HG03558 (cell line): ENCODE results near the gene TUBB6.

Experiments
- ATAC-seq: cut with Tn5 transposase; IDR thresholded peaks from one replicate; pipeline ENCODE4 v1.9.1; 2021; ENCODE audit warnings: moderate number of reproducible peaks; ENCODE audit not compliant: unreplicated experiment; ENCODE audit errors: extremely low read depth

TUBB6 gene

DNA sequence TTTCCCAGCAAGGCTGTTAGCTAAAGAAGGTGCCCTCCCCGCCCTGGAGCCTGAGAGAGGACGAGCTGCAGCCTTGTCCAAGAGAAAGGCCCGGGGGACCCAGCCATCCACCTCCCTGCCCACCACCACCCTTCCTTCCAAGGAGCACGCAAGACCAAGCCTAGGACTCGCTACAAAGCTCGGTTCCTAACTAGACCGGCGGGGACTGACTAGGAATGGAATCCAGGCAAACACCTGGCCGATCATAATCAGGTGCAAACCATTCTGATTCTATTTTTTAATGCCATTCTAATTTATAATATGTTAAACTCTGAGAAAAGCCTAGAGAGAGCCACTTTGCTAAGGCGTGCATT lies 19.7 kb upstream of the TUBB6 start:
- ATAC-seq, result no peak

DNA sequence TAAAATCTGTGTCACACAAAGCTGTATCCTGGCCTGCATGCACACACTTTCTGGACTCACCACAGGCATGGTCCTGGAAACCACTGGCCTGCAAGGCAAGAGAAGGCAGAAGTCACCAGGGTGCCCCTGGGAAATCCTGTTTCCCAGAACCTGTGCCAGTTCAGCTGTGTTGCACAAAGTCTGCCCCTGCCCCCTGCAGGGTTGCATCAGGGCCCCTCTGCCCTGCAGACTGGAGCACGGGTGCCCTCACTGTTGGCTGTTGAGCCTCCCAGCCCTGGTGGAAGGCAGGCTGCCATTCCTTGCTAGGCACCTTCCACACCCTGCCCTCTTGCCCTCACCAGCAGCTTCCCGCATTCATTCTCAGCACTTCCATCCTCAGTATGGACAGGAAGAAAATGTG lies 18.0 kb upstream of the TUBB6 start:
- ATAC-seq, result no peak

DNA sequence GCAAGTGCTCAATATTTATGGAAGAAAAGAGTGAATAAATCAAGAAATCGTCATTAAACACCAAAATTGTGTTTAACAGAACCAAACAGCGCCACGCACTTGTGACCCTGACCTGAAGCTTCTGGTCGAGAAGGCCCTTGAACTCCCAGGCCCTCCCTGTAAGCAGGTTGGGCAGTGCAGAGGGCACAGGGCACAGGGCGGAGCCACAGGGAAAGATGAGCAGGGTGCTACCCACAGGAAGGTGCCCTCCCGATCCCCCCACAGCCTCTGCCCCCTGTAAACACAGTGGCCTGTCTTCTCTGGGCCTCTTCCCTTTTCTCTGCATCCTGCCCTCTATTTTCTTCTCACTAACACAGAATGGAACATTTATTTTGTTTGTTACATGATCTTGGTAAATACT lies 16.9 kb upstream of the TUBB6 start:
- ATAC-seq, result no peak

DNA sequence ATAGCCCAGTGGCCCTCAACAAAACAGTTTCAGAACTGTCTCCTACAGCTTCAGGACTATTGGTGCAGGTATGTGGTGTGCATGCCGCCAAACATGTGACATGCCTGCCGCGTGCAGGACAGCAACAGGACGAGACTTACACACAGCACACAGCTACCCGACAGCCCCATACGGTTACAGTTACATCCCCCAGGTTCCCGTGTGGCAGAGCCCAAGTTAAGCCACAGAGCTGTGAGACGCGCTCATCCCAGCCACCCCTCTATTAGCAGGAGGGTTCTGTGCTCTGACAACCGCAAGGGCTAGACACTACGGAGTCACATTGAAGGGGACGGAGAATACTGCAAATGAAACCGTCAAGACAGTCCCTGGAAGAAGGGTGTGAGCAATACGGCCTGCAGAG lies 16.4 kb upstream of the TUBB6 start:
- ATAC-seq, result no peak

DNA sequence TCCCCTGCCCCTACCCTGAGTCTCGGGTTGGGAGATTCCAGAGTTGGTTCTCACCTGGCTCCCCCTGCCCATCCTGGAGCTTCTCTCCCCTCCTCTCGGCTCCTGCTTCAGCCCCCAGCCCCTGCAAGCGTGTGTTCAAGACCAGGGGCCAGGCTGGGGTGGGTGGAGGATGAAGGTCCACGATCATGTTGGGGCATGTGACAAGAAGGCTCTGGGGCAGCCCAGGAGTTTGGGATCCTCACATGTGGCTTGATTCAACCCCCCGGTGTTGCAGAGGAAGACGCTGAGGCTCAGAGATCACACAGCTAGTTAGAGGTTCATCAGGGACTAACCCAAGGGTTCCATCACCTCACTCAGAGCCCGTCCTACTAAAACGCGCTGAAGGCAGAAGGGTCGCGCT lies 14.2 kb upstream of the TUBB6 start:
- no peak for ATAC-seq

- ATAC-seq, result no peak
Observed at GRCh38 chr18:12295389-12296086, 12.5 kb upstream of the TUBB6 start.

DNA sequence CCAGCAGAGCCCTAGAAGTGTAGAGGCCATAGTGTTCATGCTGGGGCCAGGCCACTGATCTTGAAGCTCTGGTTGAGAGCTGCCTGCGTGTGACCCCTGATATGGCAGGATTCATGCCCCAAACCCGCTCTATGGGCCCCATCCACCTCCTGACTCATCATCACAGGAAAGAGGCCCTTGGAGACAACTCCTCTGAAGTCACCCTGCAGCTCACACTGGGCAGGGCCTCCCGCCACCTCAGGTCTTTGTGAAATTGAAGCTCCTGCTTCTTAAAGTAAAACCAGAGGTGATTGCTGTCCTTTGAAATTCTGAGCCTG lies 12.0 kb upstream of the TUBB6 start:
- no peak for ATAC-seq

DNA sequence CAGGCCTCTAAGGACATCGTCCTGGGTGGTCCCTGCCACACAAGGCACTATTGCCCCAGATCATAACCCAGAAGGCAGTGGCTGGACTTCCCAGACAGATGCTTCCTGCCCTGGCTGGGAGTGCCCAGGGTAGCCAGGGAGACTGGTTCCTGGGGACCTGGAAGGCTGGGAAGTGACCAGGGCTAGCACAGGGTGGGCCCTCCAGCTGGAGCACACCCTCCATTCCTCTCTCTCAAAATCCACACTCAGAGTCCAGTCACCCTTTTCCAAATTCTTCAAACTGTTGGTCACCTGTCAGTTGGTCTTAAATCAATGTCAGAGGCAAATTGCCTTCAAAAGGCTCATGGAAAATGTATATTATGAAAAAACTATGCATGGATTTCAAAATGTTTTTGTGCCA lies 11.6 kb upstream of the TUBB6 start:
- no peak for ATAC-seq

- no peak for ATAC-seq
Observed at GRCh38 chr18:12299862-12300261, 8.2 kb upstream of the TUBB6 start.

DNA sequence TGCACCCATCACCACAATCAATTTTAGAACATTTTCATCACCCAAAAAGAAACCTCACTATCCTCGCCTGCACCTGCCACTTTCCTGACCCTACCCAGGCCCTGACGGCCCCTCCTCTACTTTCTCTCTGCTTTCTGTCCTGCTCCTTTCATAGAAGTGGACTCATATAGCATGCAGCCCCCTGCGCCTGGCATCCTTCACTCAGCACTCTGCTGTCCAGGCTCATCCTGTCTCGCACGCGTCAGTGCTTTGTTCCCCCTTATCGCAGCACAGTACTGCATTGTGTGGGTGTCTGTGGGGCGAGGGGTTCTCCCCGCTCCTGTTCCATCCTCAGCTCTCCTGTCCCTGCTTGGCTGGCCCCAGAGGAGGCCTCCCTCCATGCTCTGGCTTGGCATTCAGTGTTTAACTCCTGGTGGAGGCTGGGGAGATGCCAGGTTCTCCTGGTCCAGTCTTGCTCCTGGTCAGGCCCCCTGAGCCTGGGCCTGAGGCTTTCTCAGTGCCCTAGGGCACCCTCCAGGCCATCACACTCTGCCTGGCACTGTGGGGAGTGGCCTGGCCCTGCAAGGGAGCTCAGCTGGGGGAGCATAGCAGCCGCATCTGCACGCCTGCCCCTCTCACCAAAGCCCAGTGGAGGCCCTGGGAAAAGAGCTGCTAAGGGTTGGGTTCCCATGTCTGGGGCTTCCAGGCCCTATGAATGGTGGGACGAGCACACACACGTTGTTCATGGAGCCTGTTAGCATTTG lies 6.6 kb upstream of the TUBB6 start:
- ATAC-seq, result no peak

DNA sequence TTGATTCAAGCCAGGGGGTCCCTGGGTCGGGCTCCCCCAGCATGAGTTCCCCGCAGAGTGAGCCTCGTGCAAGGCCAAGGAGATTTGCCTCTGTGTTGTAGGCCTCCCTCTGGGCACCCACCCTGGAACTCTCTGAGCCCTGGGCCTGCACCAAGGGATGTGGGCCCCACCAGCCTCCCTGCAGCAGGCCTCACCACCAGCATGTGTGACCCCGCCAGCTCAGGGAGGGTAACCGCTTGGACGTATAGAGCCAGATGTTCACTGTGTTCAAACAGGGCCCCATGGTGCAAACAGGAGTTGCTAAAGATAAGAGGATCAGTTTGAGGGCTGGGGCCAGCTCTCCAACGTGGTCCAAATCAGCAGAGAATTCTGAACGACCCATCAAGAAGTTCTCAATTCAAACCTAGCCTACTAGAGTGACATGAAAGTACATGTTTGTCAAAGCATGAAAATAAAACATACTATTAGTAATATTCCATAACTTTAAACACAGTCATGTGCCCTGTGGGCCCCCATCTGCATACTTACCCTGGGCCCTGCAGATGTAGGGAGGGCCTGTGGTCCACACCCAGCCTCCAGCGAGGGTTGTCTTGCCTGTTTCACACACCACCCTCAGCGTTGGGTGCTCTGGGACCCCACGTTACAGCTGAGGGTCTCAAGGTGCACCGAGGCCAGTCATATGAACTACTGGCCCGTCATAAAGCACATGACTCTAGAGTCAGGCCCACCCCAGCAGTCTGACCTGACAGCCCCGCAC lies 5.5 kb upstream of the TUBB6 start:
- no peak for ATAC-seq

DNA sequence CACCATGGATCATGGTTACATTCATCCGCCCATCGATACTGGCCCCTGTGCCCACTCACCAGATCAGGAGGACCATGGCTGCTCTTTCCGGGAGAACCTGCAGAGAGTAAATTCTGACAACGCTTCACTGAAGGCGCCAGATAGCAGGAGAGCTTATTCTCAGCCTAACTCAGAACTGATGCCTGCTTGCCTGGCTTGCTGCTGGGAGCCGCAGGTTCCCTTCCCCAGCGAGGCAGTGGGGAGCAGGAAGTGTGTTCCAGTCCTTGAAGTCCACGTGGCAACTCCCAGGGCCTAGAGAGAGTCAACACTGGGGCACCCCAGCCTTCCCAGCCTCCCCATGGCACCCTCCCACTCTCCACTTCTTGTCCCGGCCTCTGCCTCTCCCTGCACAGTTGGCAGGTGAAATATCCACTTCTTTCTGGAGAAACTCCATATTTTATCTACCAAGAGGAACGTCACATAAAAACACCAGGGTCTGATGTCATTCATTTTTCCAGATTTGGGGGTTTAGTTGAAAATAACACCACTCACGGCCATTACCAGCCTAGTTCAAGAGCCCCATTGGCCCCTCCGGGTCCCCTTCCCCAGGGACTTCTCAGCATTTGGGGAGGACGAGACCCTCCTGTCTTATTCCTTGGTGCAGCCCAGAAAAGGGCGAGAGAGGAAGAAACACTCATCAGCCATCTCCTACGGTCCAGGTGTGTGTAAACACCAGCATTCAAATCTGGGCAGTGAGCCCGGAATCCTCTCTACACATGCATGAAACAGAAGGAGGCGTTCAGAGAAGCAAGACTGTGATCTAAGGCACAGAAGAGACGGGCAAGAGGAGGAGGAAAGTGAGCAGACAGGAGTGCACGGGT lies 3.5 kb upstream of the TUBB6 start:
- no peak for ATAC-seq

GRCh38 chr18:12305211-12305610 lies 2.8 kb upstream of the TUBB6 start:
- no peak for ATAC-seq

DNA sequence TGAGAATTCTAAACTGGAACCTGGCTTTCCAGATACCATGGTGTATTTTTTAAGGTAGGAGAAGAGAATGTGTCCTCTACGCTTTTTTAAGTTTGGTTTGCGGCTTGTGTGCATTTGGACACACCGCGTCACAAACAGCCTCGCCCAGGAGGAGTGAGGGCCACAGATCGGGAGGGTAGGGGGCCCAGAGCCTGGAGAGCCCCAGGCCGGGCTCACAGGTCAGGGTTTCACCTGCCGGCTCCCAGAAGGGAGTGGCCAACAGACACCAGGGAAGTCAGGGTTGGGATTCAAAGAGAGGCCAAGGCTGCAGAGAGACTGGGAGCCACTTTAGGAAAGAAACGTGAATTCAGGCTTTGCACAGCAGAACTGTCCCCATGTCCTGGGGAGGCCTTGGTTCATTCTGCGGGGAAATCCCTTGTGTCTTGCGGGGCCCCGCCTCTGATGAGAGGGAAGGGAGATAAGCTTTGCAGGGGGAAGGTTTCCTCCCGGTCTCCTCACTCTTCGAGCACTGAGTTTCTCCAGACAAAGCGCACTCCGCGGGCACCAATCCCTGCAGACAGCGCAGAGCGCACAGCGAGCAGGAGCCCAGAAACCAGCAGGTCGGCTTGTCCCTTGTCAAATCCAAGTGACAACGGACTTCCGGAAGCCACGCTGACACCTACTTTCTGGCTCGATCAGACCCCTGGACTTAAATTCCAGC lies 2.0 kb upstream of the TUBB6 start:
- no peak for ATAC-seq

DNA sequence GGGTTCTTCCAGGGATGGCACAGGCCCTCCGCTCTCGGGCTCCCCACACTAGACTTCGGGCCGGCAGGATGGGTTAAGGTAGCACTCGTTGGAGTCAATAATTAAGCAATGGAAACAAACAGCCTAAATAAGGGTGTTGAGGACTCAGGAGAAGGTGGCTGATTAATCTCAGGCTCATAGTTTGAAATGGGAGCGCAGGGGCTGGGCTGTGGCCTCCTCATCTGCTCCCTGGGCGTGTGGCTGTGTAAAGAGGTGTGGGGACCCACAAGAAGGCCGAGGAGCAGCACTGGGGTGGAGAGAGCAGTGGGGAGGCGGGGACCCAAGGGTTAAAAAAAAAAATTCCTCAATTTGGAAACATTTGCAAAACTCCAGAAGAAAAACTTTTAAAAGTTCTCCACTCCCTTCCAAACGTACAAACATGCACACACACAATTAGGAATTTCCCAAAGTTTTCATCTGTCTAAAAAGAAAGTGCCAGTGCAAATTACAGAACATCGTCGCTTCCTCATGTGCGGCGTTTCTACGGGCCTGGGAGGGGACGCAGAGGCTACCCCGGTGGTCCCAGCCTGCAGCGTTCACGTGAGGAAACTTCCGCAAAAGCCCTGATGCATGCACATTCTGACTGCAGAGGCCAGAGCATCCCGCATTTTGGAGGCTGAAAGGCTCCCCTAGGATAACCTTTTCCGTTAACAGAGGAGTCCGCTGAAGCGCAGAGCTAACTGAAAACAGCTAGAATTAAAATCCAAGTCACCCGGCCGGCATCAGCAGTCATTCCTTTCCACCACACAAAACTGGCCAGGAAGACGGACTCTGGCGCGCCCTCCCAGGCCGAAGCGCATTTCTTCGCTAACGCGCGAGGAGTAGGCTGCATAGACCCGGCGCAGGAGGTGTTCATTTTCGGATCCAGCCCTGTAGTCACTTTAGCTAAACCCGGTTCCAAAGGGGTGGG lies 1.0 kb upstream of the TUBB6 start:
- no peak for ATAC-seq

- ATAC-seq, result peak; percentile 33
Observed at GRCh38 chr18:12308386-12309100, 502 bp downstream of the TUBB6 start.

DNA sequence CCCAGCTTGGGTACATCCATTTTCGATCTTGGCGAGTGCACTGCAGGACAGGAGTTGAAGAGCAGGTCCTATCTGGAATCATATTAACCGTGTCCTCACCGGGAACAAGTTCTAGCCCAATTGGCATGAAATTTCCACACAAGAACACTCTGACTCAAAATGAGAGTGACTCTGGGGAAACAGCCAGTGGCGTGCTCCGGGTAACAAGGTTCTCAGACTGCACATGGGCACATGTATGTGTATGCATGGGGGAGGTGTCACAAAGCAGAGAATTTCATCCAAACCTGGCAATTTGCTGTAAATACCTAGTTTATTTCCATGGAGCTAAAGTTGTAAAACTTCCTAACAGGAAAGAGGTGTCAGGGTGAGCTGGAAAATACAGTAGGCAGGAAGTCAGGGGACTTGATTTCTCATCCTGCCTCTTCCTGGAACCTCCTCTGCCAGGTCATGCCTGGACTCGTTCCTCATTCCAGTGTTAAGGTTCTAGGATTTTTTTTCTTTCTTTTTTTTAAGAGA lies 1.7 kb downstream of the TUBB6 start:
- no peak for ATAC-seq

DNA sequence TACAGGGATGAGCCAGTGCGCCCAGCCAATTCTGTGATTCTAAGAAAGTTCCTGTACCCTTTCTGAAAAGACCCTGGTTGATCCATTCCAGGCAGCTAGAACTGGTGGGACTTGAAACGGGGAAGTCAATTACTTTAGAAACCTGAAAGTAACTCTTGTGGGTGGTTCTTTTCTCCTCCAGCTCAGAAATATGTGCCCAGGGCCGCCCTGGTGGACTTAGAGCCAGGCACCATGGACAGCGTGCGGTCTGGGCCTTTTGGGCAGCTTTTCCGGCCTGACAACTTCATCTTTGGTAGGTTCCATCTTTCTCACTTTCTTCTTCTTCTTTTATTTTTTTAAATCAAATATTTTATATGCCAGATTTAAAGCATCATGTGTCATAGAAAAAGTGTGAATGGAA lies 2.7 kb downstream of the TUBB6 start:
- ATAC-seq, result no peak
